IMR-90 (cell line): Measurements from ENCODE around the gene LILRB1. TPM values are rescaled to one million over a fixed set of nuclear protein-coding genes. Genes with fewer than 3 reads are reported as not detected.

Experiments
- ATAC-seq: fragments of 200-7000 bp; cut with Tn5 transposase; 2 replicates; pipeline ENCODE4 v1.9.1; 2020; ENCODE audit warnings: low read depth, mild to moderate bottlenecking, moderate library complexity
- BruUV-seq: library from RNA; stranded (reverse); fragments of 400-500 nt; replicated peaks from 2 replicates; lab custom pipeline; 2021; lab: Mats Ljungman, UMichigan
- CTCF ChIA-PET: fragments of 300-600 bp; formaldehyde crosslinking; extraction: SDS; loops from one replicate; lab custom pipeline; 2021; ENCODE audit warnings: antibody characterized with exemption; lab: Yijun Ruan, JAX
- POLR2A ChIA-PET: fragments of 300-600 bp; sonication (Branson Sonifier 250); formaldehyde crosslinking; loops from one replicate; lab custom pipeline; 2022; ENCODE audit warnings: antibody characterized with exemption; ENCODE audit not compliant: unreplicated experiment; lab: Charles Lee
- DNase-seq: peaks from one replicate; pipeline ENCODE4 v3.0.0; 2013
- H2AFZ ChIP-seq: replicated peaks from 2 replicates; pipeline ENCODE3; 2013; ENCODE audit warnings: low read length, mild to moderate bottlenecking; ENCODE audit not compliant: poor library complexity
- H2AK5ac ChIP-seq: 2 replicates; pipeline ENCODE4 v1.6.1; 2013; ENCODE audit warnings: low read depth, low read length, inconsistent platforms
- H2AK9ac ChIP-seq: replicated peaks from 2 replicates; pipeline ENCODE3; 2013; ENCODE audit warnings: mild to moderate bottlenecking, low read depth, low read length, moderate library complexity; ENCODE audit not compliant: poor library complexity
- H2BK120ac ChIP-seq: 2 replicates; pipeline ENCODE4 v1.6.1; 2013; ENCODE audit warnings: low read depth, low read length, inconsistent platforms
- H2BK15ac ChIP-seq: 3 replicates; pipeline ENCODE4 v1.6.1; 2013; ENCODE audit warnings: low read depth, low read length, inconsistent platforms
- H2BK20ac ChIP-seq: 2 replicates; pipeline ENCODE4 v1.6.1; 2013; ENCODE audit warnings: low read depth, mild to moderate bottlenecking, inconsistent platforms, low read length, moderate library complexity
- H2BK5ac ChIP-seq: 2 replicates; pipeline ENCODE4 v1.6.1; 2013; ENCODE audit warnings: mild to moderate bottlenecking, low read depth, low read length, inconsistent platforms; ENCODE audit not compliant: poor library complexity, severe bottlenecking
- H3K14ac ChIP-seq: replicated peaks from 2 replicates; pipeline ENCODE4 v1.6.1; 2013; ENCODE audit warnings: low read depth, low read length, inconsistent platforms
- H3K18ac ChIP-seq: 2 replicates; pipeline ENCODE4 v1.6.1; 2013; ENCODE audit warnings: low read depth, low read length, control low read depth
- H3K23ac ChIP-seq: 2 replicates; pipeline ENCODE4 v1.6.1; 2013; ENCODE audit warnings: low read depth, low read length, inconsistent platforms
- H3K27ac ChIP-seq: 2 replicates; pipeline ENCODE4 v1.5.1; 2013; ENCODE audit warnings: mild to moderate bottlenecking, control low read depth, low read length; ENCODE audit not compliant: insufficient read depth
- H3K27me3 ChIP-seq: 2 replicates; pipeline ENCODE4 v1.6.1; 2013; ENCODE audit warnings: low read length; ENCODE audit not compliant: control insufficient read depth, insufficient read depth
- H3K36me3 ChIP-seq: 2 replicates; pipeline ENCODE4 v1.6.1; 2013; ENCODE audit warnings: low read length, mixed read lengths; ENCODE audit not compliant: control insufficient read depth, insufficient read depth
- H3K4ac ChIP-seq: 2 replicates; pipeline ENCODE4 v1.6.1; 2013; ENCODE audit warnings: low read depth, low read length, inconsistent platforms
- H3K4me1 ChIP-seq: 2 replicates; pipeline ENCODE4 v1.6.1; 2013; ENCODE audit warnings: low read length, mixed read lengths; ENCODE audit not compliant: control insufficient read depth, insufficient read depth
- H3K4me2 ChIP-seq: 2 replicates; pipeline ENCODE4 v1.6.1; 2013; ENCODE audit warnings: low read depth, mild to moderate bottlenecking, control low read depth, low read length, moderate library complexity
- H3K4me3 ChIP-seq: 2 replicates; pipeline ENCODE4 v1.5.1; 2013; ENCODE audit warnings: low read depth, mild to moderate bottlenecking, control low read depth, low read length, moderate library complexity; ENCODE audit not compliant: insufficient read depth
- H3K56ac ChIP-seq: 2 replicates; pipeline ENCODE4 v1.6.1; 2013; ENCODE audit warnings: low read length, inconsistent platforms; ENCODE audit not compliant: insufficient read depth; ENCODE audit errors: extremely low read depth
- H3K79me1 ChIP-seq, 2 experiments: 2 replicates each; pipeline ENCODE4 v1.6.1; 2013; ENCODE audit warnings: low read length in 2 of 2, inconsistent platforms in 1 of 2, low read depth in 1 of 2
- H3K9ac ChIP-seq: 2 replicates; pipeline ENCODE4 v1.6.1; 2013; ENCODE audit warnings: low read depth, low read length, control low read depth
- H3K9me1 ChIP-seq: 2 replicates; pipeline ENCODE4 v1.6.1; 2013; ENCODE audit warnings: low read length, inconsistent platforms; ENCODE audit not compliant: insufficient read depth
- H3K9me3 ChIP-seq: 2 replicates; pipeline ENCODE4 v1.6.1; 2013; ENCODE audit warnings: low read length; ENCODE audit not compliant: control insufficient read depth, insufficient read depth
- H4K20me1 ChIP-seq: 2 replicates; pipeline ENCODE4 v1.6.1; 2013; ENCODE audit warnings: low read length, inconsistent platforms; ENCODE audit not compliant: insufficient read depth
- H4K5ac ChIP-seq: 2 replicates; pipeline ENCODE4 v1.6.1; 2013; ENCODE audit warnings: mild to moderate bottlenecking, low read depth, low read length, control low read depth
- H4K8ac ChIP-seq, 2 experiments: 2 replicates each; pipeline ENCODE4 v1.6.1; 2013; ENCODE audit warnings: low read depth in 2 of 2, low read length in 2 of 2, control low read depth in 1 of 2, inconsistent platforms in 1 of 2
- H4K91ac ChIP-seq: 2 replicates; pipeline ENCODE4 v1.6.1; 2013; ENCODE audit warnings: low read depth, low read length, inconsistent platforms; ENCODE audit not compliant: insufficient read depth
- BHLHE40 ChIP-seq: fragments of 150-350 bp; IDR thresholded peaks from 2 replicates; pipeline ENCODE4 v1.6.1; 2016; ENCODE audit warnings: mild to moderate bottlenecking, low read depth, low read length
- CEBPB ChIP-seq: IDR thresholded peaks from 2 replicates; pipeline ENCODE4 v1.6.1; 2012; ENCODE audit warnings: low read depth, low read length, improper control_type of control experiment
- CHD1 ChIP-seq: IDR thresholded peaks from 2 replicates; pipeline ENCODE4 v1.6.1; 2012; ENCODE audit warnings: low read depth, low read length, improper control_type of control experiment
- FOS ChIP-seq: fragments of 150-350 bp; IDR thresholded peaks from 2 replicates; pipeline ENCODE4 v1.6.1; 2016; ENCODE audit warnings: low read depth, low read length
- MAZ ChIP-seq: IDR thresholded peaks from 2 replicates; pipeline ENCODE4 v1.6.1; 2012; ENCODE audit warnings: low read depth, mild to moderate bottlenecking, low read length, improper control_type of control experiment, moderate library complexity, borderline replicate concordance
- MXI1 ChIP-seq: IDR thresholded peaks from 2 replicates; pipeline ENCODE4 v1.6.1; 2012; ENCODE audit warnings: low read depth, mild to moderate bottlenecking, low read length, moderate library complexity, borderline replicate concordance
- NFE2L2 ChIP-seq: fragments of 150-350 bp; IDR thresholded peaks from 2 replicates; pipeline ENCODE4 v1.6.1; 2016; ENCODE audit warnings: low read depth, mild to moderate bottlenecking, low read length
- POLR2A ChIP-seq: IDR thresholded peaks from 2 replicates; pipeline ENCODE4 v1.6.1; 2012; ENCODE audit warnings: mild to moderate bottlenecking, low read depth, low read length
- RAD21 ChIP-seq: IDR thresholded peaks from 2 replicates; pipeline ENCODE4 v1.6.1; 2012; ENCODE audit warnings: low read length, improper control_type of control experiment
- RCOR1 ChIP-seq: IDR thresholded peaks from 2 replicates; pipeline ENCODE4 v1.6.1; 2012; ENCODE audit warnings: mild to moderate bottlenecking, low read length, improper control_type of control experiment; ENCODE audit not compliant: insufficient replicate concordance
- RFX5 ChIP-seq: IDR thresholded peaks from 2 replicates; pipeline ENCODE4 v1.8.0; 2012; ENCODE audit warnings: low read depth, mild to moderate bottlenecking, low read length, moderate library complexity
- SMC3 ChIP-seq: fragments of 150-350 bp; IDR thresholded peaks from 2 replicates; pipeline ENCODE4 v1.6.1; 2016; ENCODE audit warnings: low read depth, mild to moderate bottlenecking, antibody characterized with exemption, low read length, moderate library complexity
- WGBS, 2 experiments: methylation state at CpG; one replicate each; pipeline versions ENCODE4 v1.1.5 to v1.1.7; 2013; ENCODE audit warnings: missing lambda C conversion rate in 2 of 2; ENCODE audit not compliant: insufficient read length in 1 of 2; ENCODE audit errors: extremely low coverage in 2 of 2; 5-methylcytosine and 5-hydroxymethylcytosine counted together
- dilution Hi-C: fragments of 300-500 bp; cut with HindIII; formaldehyde crosslinking; loops from one replicate; pipeline ENCODE4 v1.14.3; 2018; ENCODE audit warnings: low sequenced_read_pairs; ENCODE audit not compliant: unreplicated experiment
- in situ Hi-C: fragments of 300-500 bp; cut with MboI; formaldehyde crosslinking; loops from 3 replicates; pipeline ENCODE4 v1.14.3; 2019; ENCODE audit warnings: low sequenced_read_pairs, inconsistent platforms, mixed read lengths
- intact Hi-C: fragments of 100-400 bp; cut with micrococcal nuclease; formaldehyde crosslinking; loops from 2 replicates; pipeline ENCODE4 v1.10.0; 2022
- polyA plus RNA-seq, 3 experiments: library from polyadenylated mRNA; depleted of rRNA; stranded (reverse); fragments of >200 nt; gene quantifications; 2 replicates each; pipeline ENCODE4 v1.2.3, GENCODE V29; 2012; ENCODE audit warnings: low replicate concordance in 1 of 3
- total RNA-seq: library from RNA; depleted of rRNA; stranded (reverse); fragments of >200 nt; gene quantifications from 2 replicates; pipeline ENCODE4 v1.2.3, GENCODE V29; 2012
- TF ChIP-seq, protein P1 (sequence below): fragments of 150-350 bp; IDR thresholded peaks from 2 replicates; pipeline ENCODE4 v1.6.1; 2017; ENCODE audit warnings: mild to moderate bottlenecking, antibody characterized with exemption, low read length, low read depth
- TF ChIP-seq, protein P2 (sequence below): fragments of 150-350 bp; IDR thresholded peaks from 2 replicates; pipeline ENCODE4 v1.6.1; 2016; ENCODE audit warnings: low read depth, mild to moderate bottlenecking, low read length, moderate library complexity, borderline replicate concordance
- TF ChIP-seq, protein P3 (sequence below): conservative IDR thresholded peaks from 2 replicates; pipeline ENCODE4 v1.5.1; 2012; ENCODE audit warnings: mild to moderate bottlenecking, low read depth, low read length, improper control_type of control experiment

Gene LILRB1
- total and polyA plus RNA-seq, 2 of the 4 experiments (the other 2 are of a cell fraction) = not detected

DNA sequence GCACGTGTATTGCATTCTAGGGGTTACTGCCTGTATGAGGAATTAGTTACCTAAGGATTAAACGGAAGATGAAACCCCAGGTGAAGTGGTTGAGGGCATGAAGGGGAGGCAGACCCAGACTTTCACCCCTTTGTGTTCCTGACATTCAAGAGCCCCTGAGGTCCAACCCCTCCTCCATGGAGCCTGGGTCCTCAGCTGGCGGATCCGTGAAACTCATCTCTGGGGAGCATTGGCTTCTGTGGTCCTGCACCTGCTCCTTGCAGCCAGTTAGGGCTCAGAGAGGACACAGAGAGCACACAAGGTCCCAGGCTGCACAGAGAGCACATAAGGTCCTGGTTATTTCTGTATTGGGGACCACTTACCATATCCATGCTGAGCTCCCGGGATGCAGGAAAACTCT is 43.9 kb upstream of the LILRB1 start:
- Histone ChIP-seq H2BK120ac (no peak overlapping the region), H3K4me3 (no peak overlapping the region), H3K18ac (no peak overlapping the region), H3K14ac (no peak overlapping the region), H2AK5ac (no peak overlapping the region), H2BK15ac (no peak overlapping the region), H3K27ac (no peak overlapping the region), H3K79me1 (no peaks in the 10 kb centered on the region), H4K20me1 (no peaks in the 10 kb centered on the region), H2AK9ac (no peak overlapping the region), H3K4me1 (no peaks in the 10 kb centered on the region), H4K8ac (no peak overlapping the region), H3K4me2 (no peak overlapping the region), H2AFZ (no peak overlapping the region), H3K4ac (no peak overlapping the region), H3K56ac (no peak overlapping the region), H4K5ac (no peak overlapping the region), H3K9ac (no peak overlapping the region), H3K36me3 (no peaks in the 10 kb centered on the region), H4K91ac (no peak overlapping the region), H3K9me1 (no peaks in the 10 kb centered on the region), H3K23ac (no peak overlapping the region), H3K9me3 (peaks cover 23% of the 10 kb centered on the region), H2BK5ac (no peak overlapping the region), H2BK20ac (no peak overlapping the region), H3K27me3 (no peaks in the 10 kb centered on the region)
- intact Hi-C loops (no loop called here), in situ Hi-C loops (no loop called here), dilution Hi-C loops (no loop called here)
- no TSS peak for BruUV-seq
- ChIA-PET POLR2A (no interaction called here), CTCF (no interaction called here)
- DNase-seq (no peak), ATAC-seq (no peak)
- no peak for TF ChIP-seq SMC3
- TF ChIP-seq CEBPB = no peak
- no peak for TF ChIP-seq BHLHE40
- no peak for TF ChIP-seq FOS
- TF ChIP-seq MAZ = no peak
- no peak for TF ChIP-seq RCOR1
- no peak for TF ChIP-seq MXI1
- no peak for TF ChIP-seq POLR2A
- TF ChIP-seq, protein P1, sequence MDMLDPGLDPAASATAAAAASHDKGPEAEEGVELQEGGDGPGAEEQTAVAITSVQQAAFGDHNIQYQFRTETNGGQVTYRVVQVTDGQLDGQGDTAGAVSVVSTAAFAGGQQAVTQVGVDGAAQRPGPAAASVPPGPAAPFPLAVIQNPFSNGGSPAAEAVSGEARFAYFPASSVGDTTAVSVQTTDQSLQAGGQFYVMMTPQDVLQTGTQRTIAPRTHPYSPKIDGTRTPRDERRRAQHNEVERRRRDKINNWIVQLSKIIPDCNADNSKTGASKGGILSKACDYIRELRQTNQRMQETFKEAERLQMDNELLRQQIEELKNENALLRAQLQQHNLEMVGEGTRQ = no peak
- TF ChIP-seq CHD1 = no peak
- TF ChIP-seq NFE2L2 = no peak
- TF ChIP-seq RFX5 = no peak
- no peak for TF ChIP-seq RAD21
- TF ChIP-seq, protein P2, sequence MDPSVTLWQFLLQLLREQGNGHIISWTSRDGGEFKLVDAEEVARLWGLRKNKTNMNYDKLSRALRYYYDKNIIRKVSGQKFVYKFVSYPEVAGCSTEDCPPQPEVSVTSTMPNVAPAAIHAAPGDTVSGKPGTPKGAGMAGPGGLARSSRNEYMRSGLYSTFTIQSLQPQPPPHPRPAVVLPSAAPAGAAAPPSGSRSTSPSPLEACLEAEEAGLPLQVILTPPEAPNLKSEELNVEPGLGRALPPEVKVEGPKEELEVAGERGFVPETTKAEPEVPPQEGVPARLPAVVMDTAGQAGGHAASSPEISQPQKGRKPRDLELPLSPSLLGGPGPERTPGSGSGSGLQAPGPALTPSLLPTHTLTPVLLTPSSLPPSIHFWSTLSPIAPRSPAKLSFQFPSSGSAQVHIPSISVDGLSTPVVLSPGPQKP = no peak
- TF ChIP-seq, protein P3, sequence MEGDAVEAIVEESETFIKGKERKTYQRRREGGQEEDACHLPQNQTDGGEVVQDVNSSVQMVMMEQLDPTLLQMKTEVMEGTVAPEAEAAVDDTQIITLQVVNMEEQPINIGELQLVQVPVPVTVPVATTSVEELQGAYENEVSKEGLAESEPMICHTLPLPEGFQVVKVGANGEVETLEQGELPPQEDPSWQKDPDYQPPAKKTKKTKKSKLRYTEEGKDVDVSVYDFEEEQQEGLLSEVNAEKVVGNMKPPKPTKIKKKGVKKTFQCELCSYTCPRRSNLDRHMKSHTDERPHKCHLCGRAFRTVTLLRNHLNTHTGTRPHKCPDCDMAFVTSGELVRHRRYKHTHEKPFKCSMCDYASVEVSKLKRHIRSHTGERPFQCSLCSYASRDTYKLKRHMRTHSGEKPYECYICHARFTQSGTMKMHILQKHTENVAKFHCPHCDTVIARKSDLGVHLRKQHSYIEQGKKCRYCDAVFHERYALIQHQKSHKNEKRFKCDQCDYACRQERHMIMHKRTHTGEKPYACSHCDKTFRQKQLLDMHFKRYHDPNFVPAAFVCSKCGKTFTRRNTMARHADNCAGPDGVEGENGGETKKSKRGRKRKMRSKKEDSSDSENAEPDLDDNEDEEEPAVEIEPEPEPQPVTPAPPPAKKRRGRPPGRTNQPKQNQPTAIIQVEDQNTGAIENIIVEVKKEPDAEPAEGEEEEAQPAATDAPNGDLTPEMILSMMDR = no peak
- WGBS, 2 experiments = 50% methylated on average over 2 of the region's 5 CpGs; no CpG with 5 or more reads in 1 of the 2 experiments
